Endothelial cell of umbilical vein (primary cell): ENCODE measurements around the gene ABHD8.

Experiments
- CTCF ChIP-seq, 2 donors: IDR thresholded peaks; 1 replicate in 1 of 2; 2 replicates in 1 of 2; pipeline ENCODE4 v1.5.1; 2011; ENCODE audit warnings: low read length in 2 of 2, mild to moderate bottlenecking in 2 of 2, moderate library complexity in 2 of 2, control low read depth in 1 of 2, inconsistent platforms in 1 of 2, low read depth in 1 of 2; ENCODE audit not compliant: insufficient read depth in 1 of 2; ENCODE audit errors: extremely low read depth in 1 of 2
- FOS ChIP-seq: IDR thresholded peaks from 2 replicates; pipeline ENCODE4 v1.6.1; 2011; ENCODE audit warnings: mild to moderate bottlenecking, low read length, moderate library complexity, borderline replicate concordance; ENCODE audit not compliant: insufficient read depth
- POLR2A ChIP-seq: IDR thresholded peaks from 2 replicates; pipeline ENCODE4 v1.6.1; 2012; ENCODE audit warnings: low read depth, mild to moderate bottlenecking, control low read depth, low read length
- POLR2AphosphoS5 ChIP-seq: IDR thresholded peaks from 2 replicates; pipeline ENCODE4 v1.6.1; 2012; ENCODE audit warnings: low read depth, mild to moderate bottlenecking, control low read depth, low read length, moderate library complexity; ENCODE audit not compliant: insufficient read depth

- no peak for TF ChIP-seq CTCF (IDR thresholded peaks at IDR 0.05; ENCODE audit: extremely low read depth in 1 of 2, insufficient read depth in 1 of 2, low read depth in 1 of 2, low read length in 2 of 2)
- TF ChIP-seq POLR2A = no peak
- no peak for TF ChIP-seq POLR2AphosphoS5
- TF ChIP-seq FOS = no peak
Measured at GRCh38 chr19:17333611-17334413, 30.6 kb upstream of the ABHD8 start.
